ENCODE measurements around the gene SLC6A1. TPM values are rescaled to one million over a fixed set of nuclear protein-coding genes. Genes with fewer than 3 reads are reported as not detected.
A peak's percentile ranks its signal among the peaks of the same experiment; 100 is the strongest.

SLC6A1 gene
- total RNA-seq, 2 experiments from 2014 or later: not detected

DNA sequence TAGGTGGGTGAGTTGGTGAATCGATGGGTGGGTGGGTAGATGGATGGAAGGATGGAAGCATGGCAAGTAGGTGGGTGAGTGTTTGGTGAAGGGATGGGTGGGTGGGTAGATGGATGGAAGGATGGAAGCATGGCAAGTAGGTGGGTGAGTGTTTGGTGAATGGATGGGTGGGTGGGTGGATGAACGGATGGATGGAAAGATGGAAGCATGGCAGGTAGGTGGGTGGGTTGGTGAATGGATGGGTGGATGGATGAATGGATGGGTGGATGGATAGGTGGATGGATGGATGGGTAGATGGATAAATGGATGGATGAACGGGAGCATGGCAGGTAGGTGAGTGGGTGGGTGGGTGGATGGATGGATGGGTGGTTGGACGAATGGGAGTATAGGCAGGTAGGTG is 65.1 kb downstream of the SLC6A1 start:
- no peaks in the 10 kb centered on the region for H3K9me3 ChIP-seq (ENCODE audit: low read length)
- H2AFZ ChIP-seq (ENCODE audit: low read length): no peak overlapping the region
- BruUV-seq (replicated peaks): no TSS peak
- H3K9me2 ChIP-seq (ENCODE audit: insufficient read depth, low read length): no peaks in the 10 kb centered on the region
- no peaks in the 10 kb centered on the region for H3K4me1 ChIP-seq (ENCODE audit: insufficient read depth, low read length, poor library complexity, severe bottlenecking)
- intact Hi-C loops (cut with micrococcal nuclease; ENCODE audit: unreplicated experiment): no loop called here
- no peak overlapping the region for H3K4me2 ChIP-seq (ENCODE audit: low read length)
- no peak overlapping the region for H3K27ac ChIP-seq (ENCODE audit: low read depth, low read length, poor library complexity, severe bottlenecking)
- no peak for DNase-seq (ENCODE audit: low spot score)
- H3K79me2 ChIP-seq (ENCODE audit: insufficient read depth, low read depth, low read length): no peaks in the 10 kb centered on the region
- TF ChIP-seq CTCF (conservative IDR thresholded peaks at IDR 0.05; ENCODE audit: low read length) (no peak), EZH2phosphoT487 (IDR thresholded peaks at IDR 0.05; ENCODE audit: borderline replicate concordance, low read depth, low read length) (no peak)
- ChIA-PET CTCF (ENCODE audit: unreplicated experiment) (no interaction called here), POLR2A (no interaction called here)
- H3K4me3 ChIP-seq (ENCODE audit: low read depth, low read length, poor library complexity, severe bottlenecking): no peak overlapping the region
- H4K20me1 ChIP-seq (ENCODE audit: insufficient read depth, low read length): no peaks in the 10 kb centered on the region
- no peaks in the 10 kb centered on the region for H3K36me3 ChIP-seq (ENCODE audit: insufficient read depth, low read length)

- TF ChIP-seq CTCF (conservative IDR thresholded peaks at IDR 0.05; ENCODE audit: low read length): peak; percentile 68
- TF ChIP-seq EZH2phosphoT487 (IDR thresholded peaks at IDR 0.05; ENCODE audit: borderline replicate concordance, low read depth, low read length): no peak
- no peaks in the 10 kb centered on the region for H3K9me2 ChIP-seq (ENCODE audit: insufficient read depth, low read length)
- BruUV-seq (replicated peaks): no TSS peak
- H3K9me3 ChIP-seq (ENCODE audit: low read length): no peaks in the 10 kb centered on the region
- peak; percentile 30 for DNase-seq (ENCODE audit: low spot score)
- H3K4me2 ChIP-seq (ENCODE audit: low read length): no peak overlapping the region
- H2AFZ ChIP-seq (ENCODE audit: low read length): no peak overlapping the region
- no peaks in the 10 kb centered on the region for H3K4me1 ChIP-seq (ENCODE audit: insufficient read depth, low read length, poor library complexity, severe bottlenecking)
- intact Hi-C loops (cut with micrococcal nuclease; ENCODE audit: unreplicated experiment): loop anchor here (1.0 kb wide), 1 partner anchor 114 kb away; no protein-coding TSS in a partner anchor
- H3K4me3 ChIP-seq (ENCODE audit: low read depth, low read length, poor library complexity, severe bottlenecking): no peak overlapping the region
- H4K20me1 ChIP-seq (ENCODE audit: insufficient read depth, low read length): no peaks in the 10 kb centered on the region
- ChIA-PET CTCF (ENCODE audit: unreplicated experiment) (no interaction called here), POLR2A (no interaction called here)
- no peaks in the 10 kb centered on the region for H3K79me2 ChIP-seq (ENCODE audit: insufficient read depth, low read depth, low read length)
- H3K36me3 ChIP-seq (ENCODE audit: insufficient read depth, low read length): no peaks in the 10 kb centered on the region
- H3K27ac ChIP-seq (ENCODE audit: low read depth, low read length, poor library complexity, severe bottlenecking): no peak overlapping the region
These were observed 66.7 kb downstream of the SLC6A1 start for GRCh38 chr3:11059090-11059798.

DNA sequence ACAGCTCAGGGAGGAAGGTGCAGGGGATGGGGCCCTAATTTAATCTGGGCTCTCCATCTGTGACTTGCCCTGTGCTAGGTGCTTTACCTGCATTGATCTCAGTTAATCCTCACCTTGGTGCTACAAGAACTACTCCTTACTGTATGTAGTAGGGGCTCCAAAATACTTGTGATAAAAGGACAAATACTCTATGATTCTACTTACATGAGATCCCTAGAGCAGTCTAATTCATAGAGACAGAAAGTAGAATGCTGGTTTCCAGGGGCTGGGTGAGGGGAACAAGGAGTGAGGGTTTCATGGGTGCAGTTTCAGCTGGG is 67.2 kb downstream of the SLC6A1 start:
- Histone ChIP-seq H3K4me3 (ENCODE audit: low read depth, low read length, poor library complexity, severe bottlenecking) (no peak overlapping the region), H3K4me2 (ENCODE audit: low read length) (no peak overlapping the region), H3K79me2 (ENCODE audit: insufficient read depth, low read depth, low read length) (no peaks in the 10 kb centered on the region), H3K9me3 (ENCODE audit: low read length) (no peaks in the 10 kb centered on the region), H3K9me2 (ENCODE audit: insufficient read depth, low read length) (no peaks in the 10 kb centered on the region), H3K36me3 (ENCODE audit: insufficient read depth, low read length) (no peaks in the 10 kb centered on the region), H4K20me1 (ENCODE audit: insufficient read depth, low read length) (no peaks in the 10 kb centered on the region), H3K27ac (ENCODE audit: low read depth, low read length, poor library complexity, severe bottlenecking) (no peak overlapping the region), H3K4me1 (ENCODE audit: insufficient read depth, low read length, poor library complexity, severe bottlenecking) (no peaks in the 10 kb centered on the region), H2AFZ (ENCODE audit: low read length) (no peak overlapping the region)
- ChIA-PET CTCF (ENCODE audit: unreplicated experiment) (no interaction called here), POLR2A (interaction anchor here (0.5 kb wide), 1 partner anchor 284 kb away, joined by 3 read pairs; no protein-coding TSS in a partner anchor)
- no TSS peak for BruUV-seq (replicated peaks)
- DNase-seq (ENCODE audit: low spot score): no peak
- TF ChIP-seq CTCF (conservative IDR thresholded peaks at IDR 0.05; ENCODE audit: low read length): 0 out of 2 replicates have a peak, but pooled peaks have one; percentile 44
- TF ChIP-seq EZH2phosphoT487 (IDR thresholded peaks at IDR 0.05; ENCODE audit: borderline replicate concordance, low read depth, low read length): no peak
- intact Hi-C loops (cut with micrococcal nuclease; ENCODE audit: unreplicated experiment): loop anchor here (1.0 kb wide), 1 partner anchor 114 kb away; no protein-coding TSS in a partner anchor
